ENCODE measurements around the gene SLC19A1.

SLC19A1 gene

DNA sequence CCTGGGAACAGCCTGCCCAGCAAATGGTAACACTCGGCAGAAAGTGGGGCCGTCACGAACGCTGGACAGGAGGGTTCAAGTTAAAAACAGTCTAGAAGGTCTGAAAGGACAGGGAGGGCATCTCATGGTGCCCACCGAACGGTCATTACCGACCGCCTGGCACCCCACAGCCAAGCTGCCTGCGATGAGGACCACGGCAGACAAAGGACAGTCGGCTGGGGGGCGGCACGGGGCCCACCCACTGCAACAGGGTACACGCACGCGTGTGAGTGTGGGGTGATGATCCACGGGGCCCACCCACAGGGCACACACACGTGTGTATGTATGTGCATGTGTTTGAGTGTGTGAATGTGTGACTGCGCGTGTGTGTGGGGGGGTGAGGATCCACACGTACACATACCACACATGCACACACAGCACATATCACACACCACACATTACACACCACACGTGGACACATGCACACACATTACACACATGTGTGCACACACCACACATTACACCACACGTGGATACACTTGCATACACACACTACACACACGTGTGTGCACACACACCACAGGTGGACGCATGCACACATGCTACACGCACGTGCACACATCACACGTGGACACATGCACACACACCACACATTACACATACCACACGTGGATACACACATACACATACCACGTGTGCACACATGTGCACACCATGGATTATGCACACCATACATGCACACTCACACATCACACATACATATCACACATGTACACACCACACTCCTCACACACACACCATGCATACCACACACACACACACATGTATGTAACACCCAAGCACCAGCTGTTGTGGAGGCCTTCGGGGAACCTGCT lies 63.2 kb downstream of the SLC19A1 start:
- DNase-seq (ENCODE audit: low spot score): no peak

DNA sequence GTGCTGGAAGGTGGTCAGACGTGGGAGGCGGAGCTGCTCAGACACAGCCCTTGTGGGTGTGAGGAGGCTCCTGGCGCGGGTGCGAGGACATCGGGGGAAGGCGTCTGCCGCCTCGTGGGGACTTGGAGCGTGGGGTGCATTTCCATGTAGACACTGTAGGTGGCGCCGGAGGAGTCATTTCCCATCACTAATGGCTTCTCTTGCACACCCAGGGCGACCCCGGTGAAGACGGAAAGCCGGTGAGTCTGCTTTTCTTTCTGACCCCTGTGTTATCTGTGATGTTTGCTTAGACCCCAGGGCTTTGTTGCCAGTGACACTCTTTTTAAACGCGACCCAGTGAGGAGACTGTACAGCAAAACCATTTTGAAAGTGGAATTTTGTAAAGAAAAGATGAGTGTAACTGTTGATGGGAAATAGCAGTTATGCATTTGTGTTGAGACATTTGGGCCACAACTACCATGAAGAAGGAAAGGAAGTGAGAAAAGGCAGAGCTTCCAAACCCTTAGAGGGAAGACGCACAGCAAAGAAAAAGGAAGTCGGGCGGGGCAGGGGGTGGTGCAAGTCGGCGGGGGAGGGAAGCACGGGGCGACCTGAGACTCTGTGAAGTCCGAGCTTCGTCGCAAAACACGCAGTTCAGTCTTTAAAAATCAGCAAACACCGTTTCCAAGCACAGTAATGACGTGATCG lies 64.0 kb downstream of the SLC19A1 start:
- peak; percentile 88 for DNase-seq (ENCODE audit: low spot score)

DNA sequence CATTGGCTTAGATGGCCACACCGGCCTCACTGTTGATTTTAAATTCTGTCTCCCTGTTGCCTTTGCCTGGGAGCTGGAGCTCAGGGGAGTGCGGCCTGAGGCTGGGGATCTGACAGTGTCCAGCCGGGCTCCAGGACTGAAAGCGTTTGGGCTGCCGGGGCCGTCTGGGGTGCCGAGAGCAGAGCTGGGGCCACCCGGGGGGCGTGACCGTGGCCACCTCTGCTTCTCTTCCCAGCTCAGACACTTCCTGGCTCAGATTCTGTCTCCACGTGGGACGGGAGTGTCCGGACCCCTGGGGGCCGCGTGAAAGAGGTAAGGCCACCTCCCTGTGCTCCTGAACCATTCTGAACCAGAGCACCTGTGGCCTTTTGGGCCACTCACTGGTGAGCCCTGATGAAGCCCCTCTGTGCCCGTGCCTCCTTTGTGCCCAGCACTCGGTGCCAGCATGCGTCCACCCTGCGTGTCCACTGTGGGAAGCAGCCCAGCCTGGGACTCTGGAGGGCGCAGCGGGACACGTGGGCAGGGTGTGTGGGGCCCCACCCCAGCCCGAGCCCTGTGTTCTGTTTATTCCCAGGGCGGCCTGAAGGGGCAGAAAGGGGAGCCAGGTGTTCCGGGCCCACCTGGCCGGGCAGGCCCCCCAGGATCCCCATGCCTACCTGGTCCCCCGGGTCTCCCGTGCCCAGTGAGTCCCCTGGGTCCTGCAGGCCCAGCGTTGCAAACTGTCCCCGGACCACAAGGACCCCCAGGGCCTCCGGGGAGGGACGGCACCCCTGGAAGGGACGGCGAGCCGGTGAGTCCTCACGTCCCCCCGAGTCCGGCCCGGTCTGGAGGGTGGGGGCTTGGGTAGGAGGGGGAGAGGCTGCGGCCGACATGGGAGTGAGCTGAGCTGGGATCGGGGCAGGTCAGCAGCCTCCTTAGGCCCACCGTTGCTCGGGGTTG lies 64.8 kb downstream of the SLC19A1 start:
- DNase-seq (ENCODE audit: low spot score): no peak

DNA sequence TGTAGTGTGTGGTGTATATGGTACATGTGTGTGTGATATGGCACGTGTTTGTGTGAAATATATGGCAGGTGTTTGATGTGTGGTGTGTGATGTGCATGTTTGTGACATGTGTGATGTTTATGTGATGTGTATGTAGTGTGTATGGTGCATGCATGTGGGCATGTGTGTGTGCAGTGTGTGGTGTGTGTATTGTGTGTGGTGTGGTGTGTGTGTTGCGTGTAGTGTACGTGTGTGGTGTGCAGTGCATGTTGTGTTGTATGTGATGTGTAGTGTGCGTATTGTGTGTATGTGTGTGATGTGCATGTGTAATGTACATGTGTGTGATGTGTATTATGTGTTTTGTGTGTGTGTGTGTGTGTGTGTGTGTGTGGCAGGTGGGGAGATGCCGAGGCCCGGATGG lies 65.7 kb downstream of the SLC19A1 start:
- DNase-seq (ENCODE audit: low spot score): no peak

DNA sequence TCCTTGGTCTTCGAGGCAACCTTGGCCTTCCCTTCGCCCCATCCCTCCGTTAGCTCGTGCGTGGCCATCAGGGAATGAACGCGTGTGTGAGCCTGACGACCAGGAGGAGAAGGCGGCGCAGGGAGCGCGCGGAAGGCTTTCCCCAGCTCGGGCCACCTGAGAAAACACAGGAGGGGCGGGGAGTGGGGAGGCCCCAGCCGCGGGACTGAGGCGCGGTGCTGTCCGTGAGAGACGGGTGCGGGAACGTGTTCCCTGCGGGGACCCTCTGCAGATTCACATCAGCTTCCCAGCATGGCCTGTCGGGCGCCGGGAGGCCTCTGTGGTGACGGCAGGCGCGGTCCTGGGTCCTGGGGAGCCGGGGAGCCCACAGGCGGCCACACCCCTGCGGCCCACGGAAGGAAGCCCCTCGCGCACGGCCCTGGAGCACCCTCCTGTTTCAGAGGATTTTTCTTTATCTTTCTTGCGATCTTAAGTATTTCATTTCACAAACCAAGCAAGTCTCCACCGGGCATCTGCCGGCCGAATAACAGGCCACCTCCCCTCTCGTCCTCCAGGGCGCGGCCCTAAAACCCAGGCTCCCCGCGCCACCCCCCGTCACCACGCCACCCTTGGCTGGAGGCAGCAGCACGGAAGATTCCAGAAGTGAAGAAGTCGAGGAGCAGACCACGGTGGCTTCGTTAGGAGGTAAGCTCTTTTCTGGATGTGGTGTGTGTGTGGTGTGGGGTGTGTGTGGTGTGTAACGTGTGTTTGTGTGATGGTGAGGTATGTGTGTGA lies 66.3 kb downstream of the SLC19A1 start:
- DNase-seq (ENCODE audit: low spot score): no peak

DNA sequence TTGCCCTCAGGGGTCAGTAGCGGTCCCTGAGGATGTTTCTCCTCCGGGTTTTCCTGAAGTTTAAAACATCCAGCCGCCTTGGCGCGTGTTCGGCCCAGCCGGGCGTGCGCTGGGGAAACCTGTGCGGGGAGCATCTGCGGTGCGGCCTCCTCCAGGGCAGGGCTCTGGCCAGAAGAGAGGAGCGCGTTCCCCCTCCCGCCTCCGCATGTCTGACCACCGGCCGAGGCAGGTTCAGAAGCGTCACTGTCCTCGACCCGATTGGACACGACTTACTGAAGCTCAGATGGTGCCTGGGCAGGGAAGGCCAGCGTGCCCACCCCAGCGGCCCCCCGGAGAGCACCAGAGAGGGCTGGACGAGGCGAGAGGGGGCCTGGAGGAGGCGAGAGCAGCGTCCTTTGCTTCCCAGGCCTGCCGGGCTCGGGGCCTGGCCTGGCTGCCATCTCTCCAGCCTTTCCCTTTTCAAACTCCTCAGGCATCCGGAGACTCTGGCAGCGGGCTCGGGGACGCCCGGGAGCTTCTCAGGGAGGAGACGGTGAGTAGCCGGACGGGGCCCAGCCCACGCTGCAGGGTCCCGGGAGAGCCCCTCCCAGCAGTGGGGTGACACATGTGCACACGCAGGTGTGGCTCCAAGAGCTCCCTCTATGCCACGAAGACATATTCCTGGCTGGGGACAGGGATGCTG lies 67.1 kb downstream of the SLC19A1 start:
- no peak for DNase-seq (ENCODE audit: low spot score)

DNA sequence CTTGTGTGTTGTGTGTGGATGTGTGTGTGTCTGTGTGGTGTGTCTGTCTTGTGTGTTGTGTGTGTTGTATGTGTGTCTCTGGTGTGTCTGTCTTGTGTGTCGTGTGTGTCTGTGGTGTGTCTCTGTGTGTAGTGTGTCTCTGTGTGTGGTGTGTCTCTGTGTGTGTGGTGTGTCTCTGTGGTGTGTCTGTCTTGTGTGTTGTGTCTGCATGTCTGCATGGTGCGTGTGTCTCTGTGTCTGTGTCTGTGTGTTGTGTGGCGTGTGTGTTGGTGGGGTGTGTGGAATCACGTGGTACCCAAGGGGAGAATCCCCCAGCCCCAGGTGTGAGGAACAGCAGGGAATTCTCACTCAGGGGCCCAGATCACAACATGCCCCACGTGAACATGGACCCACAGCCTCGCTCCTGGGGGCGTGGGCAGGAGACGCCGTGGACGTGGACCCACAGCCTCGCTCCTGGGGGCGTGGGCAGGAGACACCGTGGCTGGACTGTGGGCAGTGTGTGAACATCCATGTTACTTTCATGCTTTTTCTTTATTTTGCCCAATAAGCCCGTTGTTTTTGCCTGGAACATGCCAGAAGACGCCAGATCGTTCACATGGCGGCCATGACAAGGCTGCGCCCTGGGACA lies 67.8 kb downstream of the SLC19A1 start:
- DNase-seq (ENCODE audit: low spot score): no peak

DNA sequence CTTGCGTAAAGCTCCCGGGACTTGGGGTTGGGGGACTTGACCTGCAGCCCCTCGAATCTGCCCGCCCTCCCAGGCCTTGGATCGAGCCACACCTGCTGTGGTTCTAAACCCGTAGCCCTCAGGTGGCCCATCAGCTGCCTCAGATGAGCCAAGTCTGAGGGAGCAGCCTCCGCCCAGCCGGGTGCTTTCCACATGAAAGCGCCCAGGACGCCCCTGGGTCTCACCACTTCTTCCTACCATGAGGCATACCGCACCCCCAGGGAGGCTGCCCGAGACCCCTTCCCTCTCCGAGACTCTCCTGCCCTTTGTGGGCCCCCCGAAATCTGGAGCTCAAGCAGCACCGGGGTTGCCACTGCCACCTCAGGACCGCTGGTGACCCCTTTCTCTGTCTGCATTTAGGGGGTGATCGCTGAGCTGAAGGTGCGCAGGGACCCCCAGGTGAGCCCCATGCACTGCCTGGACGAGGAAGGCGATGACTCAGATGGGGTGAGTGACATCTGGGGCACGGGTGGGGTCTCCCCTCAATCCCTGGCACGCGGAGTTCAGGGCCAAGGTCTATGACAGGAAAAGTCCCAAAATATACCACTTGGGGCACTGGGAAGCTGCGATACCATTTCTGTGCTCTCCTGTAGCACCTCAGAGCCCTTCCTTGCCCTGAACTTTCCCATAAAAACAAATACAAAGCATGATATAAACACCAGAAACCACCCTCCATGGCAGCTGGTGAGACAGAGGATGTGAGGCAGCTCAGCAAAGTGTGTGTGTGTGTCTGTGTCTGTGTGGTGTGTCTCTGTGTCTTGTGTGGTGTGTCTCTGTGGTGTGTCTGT lies 68.5 kb downstream of the SLC19A1 start:
- DNase-seq (ENCODE audit: low spot score): no peak

DNA sequence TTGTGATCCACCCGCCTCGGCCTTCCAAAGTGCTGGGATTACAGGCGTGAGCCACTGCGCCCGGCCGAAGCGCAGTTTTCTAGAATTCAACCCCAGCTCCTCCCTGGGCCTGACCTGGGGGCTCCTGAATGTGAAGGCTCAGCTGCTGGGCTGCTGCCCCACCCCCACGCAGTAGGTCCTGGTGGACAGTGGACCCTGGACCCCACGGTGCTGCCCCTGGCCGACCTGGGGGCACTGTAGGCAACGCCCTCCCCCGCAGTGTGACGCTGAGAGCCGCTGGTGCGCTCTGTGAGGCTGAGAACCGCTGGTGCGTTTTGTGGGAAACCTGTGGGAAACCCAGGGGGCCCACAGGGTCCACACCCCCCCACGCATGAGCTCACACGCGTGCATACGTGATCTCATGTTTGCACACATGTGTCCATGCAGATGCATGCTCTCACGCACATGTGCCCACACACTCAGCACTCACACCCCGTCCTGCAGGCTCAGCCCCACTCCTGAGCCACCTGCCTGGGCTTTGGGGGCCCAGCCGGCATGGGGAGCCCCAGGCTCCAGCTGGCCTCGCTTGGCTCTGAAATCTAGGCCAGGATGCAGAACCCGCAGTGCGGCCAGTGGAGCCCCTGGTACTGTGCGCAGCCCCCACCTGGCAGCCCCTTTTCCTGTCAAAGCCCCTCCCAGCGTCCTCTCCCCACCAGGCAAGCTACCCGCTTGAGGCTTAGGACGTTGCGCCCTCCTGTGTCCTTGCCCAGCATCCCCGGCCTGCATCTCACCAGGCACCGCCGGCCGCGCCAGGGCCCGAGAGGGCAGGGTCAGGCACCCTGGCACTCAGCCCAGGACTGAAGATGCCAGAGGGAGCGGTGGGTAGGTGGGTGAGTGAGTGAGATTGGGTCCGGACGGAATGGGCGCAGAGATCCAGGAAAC lies 69.5 kb downstream of the SLC19A1 start:
- DNase-seq (ENCODE audit: low spot score): no peak

DNA sequence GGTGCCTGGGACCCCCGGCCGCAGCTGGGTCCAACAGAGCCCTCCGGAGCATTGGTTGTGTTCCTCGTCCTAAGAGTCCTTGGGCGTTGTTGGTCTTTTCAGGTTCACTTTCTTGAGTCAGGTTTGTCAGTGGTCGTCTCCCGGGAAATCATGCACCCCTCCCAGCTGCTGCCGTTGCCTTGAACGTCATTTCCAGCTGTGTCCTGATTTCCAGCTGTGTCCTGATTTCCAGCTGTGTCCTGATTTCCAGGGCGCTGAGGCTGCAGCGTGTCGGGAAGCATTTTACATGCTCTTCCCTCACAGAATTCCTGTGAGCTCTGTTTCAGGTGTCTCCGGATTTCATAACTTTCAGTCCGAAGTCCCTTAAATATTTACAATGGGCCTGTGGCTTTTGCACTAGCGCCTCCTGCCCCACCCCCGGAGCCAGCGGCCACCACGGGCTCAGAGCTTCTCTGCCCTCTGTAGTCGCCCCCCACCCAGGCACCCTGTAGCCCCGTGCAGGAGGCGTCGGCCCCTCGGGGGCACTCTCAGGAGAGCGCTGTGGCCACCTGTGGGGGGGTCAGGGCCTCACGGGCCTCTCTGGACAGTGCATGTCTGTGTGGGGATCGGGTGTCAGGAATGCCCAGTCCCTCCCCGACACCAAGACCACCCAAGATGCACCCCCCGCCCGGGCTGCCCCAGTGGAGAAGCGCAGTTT lies 70.6 kb downstream of the SLC19A1 start:
- no peak for DNase-seq (ENCODE audit: low spot score)

DNA sequence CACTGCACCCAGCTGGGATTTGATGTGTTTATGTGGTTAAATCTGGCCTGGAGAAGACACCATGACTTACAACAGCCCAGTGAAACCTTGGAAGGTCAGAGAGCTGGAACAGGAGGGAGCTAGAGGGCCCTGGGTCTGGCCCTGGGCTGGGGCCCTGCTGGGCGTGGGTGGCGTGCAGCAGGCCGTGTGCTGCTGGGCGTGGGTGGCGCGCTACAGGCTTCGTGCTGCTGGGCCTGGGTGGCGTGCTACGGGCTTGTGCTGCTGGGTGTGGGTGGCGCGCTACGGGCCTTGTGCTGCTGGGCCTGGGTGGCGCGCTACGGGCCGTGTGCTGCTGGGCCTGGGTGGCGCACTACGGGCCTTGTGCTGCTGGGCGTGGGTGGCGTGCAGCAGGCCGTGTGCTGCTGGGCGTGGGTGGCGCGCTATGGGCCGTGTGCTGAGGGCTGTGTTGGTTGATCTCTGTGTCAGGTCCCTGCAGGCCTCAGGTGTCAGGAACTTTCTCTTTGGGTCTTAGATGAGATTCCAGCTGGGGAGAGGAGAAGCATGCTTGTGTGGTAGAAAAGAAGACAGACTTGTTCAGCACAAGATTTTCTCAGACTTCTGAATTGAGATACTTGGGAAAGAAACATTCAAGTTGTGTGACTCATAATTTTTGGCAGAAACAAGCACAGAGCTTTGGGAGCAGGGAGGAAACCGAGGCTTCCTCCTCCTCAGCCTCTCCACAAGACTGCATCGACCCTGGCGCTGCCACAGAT lies 71.3 kb downstream of the SLC19A1 start:
- DNase-seq (ENCODE audit: low spot score): peak; percentile 86

DNA sequence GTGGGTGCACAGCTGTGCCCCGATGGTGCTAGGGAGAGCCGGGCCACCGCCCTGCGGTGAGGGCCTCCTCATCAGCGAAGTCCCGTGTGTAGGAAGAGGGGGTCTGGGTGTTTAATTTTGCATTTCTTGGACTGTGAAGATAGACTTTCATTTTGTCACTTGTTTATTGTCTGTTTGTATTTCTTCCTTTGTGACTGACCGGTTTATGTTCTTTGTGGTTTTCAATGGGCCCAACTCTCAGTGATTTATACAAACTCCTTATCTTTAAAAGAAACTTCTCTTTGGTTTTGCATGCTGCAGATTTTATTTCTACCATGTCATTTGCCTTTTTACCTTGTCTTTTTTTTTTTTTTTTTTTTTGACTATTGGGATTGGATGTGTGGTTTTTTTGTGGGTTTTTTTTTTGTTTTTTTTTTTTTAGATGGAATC lies 72.1 kb downstream of the SLC19A1 start:
- DNase-seq (ENCODE audit: low spot score): no peak

DNA sequence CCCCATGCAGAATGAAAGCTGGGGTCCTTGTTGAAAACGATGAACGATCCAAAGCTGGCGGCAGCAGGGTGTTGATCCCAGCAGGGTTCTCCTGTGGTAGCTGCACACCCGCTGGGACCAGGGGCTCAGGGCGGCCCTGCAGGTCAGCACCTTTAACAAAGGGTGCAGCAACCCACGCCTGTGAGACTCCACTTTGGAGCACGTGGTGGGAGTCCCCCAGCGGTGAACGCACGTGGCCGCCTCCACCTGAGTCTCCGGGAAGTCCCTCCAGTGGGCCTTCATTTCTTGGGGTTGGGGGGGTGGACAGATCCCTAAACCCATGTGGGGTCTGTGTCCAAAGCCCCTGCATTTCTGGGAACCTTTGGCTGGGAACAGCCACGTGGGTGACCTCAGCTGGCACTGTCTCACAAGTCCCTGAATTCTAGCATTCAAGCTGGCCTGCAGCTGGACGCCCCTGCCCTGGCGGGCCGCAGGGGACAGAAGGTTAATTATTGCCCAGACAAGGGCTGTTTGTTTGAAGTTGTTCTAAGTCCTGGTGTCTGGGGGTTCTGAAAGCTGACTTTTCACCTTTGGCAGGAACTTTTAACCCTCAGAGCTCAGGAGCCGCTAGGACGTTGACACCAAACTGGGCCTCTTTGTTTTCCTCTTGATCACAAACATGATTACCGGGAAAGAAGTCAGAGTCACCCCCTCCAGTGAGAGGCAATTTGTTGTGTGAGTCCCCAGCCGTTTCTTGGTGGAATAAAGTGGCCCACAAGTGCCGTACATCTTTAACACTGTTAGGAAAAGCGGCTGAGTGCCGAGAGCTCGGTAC lies 72.8 kb downstream of the SLC19A1 start:
- no peak for DNase-seq (ENCODE audit: low spot score)

DNA sequence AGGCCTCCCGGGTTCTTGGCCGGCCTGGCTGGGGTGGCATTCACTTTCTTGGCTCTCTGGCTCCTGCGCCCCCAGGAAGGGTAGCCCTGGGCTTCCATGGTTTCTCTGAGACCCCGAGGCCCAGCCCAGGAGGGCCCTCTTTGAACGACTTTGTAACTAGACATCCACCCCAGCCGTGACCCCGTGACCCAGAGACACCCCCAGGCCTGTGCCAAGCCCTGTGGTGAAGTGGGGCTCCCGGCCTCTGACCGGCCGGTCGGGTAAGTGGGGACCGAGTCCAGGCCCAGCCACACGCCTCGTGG lies 73.3 kb downstream of the SLC19A1 start:
- DNase-seq (ENCODE audit: low spot score): no peak

DNA sequence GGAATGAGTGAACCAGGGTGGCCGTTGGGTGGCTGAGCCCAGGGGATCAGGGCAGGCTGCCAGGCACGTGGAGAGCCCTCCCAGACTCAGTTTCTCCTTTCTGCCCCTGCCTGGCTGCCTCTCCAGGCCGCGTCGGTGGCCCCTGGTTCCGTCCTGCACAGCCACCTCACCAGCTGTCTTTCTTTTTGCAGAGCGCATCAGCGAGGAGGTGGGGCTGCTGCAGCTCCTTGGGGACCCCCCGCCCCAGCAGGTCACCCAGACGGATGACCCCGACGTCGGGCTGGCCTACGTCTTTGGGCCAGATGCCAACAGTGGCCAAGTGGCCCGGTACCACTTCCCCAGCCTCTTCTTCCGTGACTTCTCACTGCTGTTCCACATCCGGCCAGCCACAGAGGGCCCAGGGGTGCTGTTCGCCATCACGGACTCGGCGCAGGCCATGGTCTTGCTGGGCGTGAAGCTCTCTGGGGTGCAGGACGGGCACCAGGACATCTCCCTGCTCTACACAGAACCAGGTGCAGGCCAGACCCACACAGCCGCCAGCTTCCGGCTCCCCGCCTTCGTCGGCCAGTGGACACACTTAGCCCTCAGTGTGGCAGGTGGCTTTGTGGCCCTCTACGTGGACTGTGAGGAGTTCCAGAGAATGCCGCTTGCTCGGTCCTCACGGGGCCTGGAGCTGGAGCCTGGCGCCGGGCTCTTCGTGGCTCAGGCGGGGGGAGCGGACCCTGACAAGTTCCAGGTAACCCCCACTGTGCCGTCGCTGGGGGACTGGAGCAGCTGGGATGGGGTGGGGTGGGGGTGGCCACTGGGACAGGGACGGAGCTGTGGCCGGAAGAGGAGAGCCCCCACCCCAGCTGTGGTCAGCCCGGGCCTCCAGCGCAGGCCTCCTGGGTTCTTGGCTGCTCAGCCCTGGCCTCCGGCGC lies 73.9 kb downstream of the SLC19A1 start:
- no peak for DNase-seq (ENCODE audit: low spot score)
